ENCODE data around the gene LIPC. TPM values are rescaled to one million over a fixed set of nuclear protein-coding genes. Genes with fewer than 3 reads are reported as not detected.

Gene LIPC
- total RNA-seq, 1 donor from 2014 or later: not detected

GRCh38 chr15:58479941-58480340, 48.1 kb downstream of the LIPC start:
- H3K9me3 Mint-ChIP-seq (ENCODE audit: unreplicated experiment): no peaks in the 10 kb centered on the region
- no peak for TF ChIP-seq CTCF (IDR thresholded peaks at IDR 0.05; ENCODE audit: unreplicated experiment)
- DNase-seq (ENCODE audit: low spot score): no peak
- H3K27ac Mint-ChIP-seq (ENCODE audit: unreplicated experiment): no peak overlapping the region
- H3K36me3 Mint-ChIP-seq (ENCODE audit: low read depth, unreplicated experiment): no peaks in the 10 kb centered on the region
- no peak overlapping the region for H3K4me3 Mint-ChIP-seq (ENCODE audit: unreplicated experiment)
- peaks cover 23% of the 10 kb centered on the region for H3K4me1 Mint-ChIP-seq (ENCODE audit: unreplicated experiment)
- peaks cover 4% of the 10 kb centered on the region for H3K27me3 Mint-ChIP-seq (ENCODE audit: unreplicated experiment)

GRCh38 chr15:58483376-58483775, 51.6 kb downstream of the LIPC start:
- TF ChIP-seq CTCF (IDR thresholded peaks at IDR 0.05; ENCODE audit: unreplicated experiment): no peak
- H3K4me1 Mint-ChIP-seq (ENCODE audit: unreplicated experiment): no peaks in the 10 kb centered on the region

DNA sequence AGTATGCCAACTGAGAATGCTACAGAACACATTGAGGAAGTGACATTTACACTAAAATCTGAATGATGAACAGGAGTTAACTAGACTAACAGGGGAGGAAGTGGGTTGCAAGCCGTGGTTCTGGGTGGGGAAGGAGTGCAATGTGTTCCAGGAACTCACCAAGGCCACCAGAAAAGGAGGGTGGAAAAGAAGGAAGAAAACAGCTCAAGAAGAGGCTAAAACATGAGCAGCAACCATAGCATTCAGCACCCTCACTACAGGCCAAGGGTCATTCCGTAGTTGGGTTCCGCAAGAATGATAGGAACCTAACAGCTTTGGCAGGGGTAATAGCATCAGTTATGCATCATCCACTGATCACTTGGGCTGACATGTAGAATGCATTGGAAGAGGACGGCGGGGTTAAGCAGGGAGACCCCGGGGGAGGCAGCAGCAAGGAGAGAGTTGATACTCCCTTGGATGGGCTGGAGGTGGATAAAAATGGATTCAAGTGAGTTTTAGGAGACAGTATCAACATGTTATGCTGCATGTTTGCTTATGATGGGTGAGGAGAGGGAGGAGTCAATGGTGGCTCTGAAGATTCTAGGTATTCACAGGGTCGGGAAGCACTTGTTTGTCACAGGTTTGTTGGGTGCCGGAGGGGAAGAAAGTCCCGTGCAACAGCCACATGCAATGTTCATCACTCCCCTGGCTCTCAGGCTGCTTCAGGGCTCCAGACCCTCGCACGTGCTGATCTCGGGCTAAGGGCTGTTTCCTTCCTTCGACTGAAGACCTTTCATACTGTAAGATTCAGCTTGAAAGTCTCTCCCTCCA, 53.2 kb downstream of the LIPC start:
- Mint-ChIP-seq H3K27me3 (ENCODE audit: unreplicated experiment) (peaks cover 11% of the 10 kb centered on the region), H3K9me3 (ENCODE audit: unreplicated experiment) (no peaks in the 10 kb centered on the region)
- TF ChIP-seq CTCF (IDR thresholded peaks at IDR 0.05; ENCODE audit: unreplicated experiment): no peak

More at GRCh38 chr15:58483376-58483775, 51.6 kb downstream of the LIPC start:
- H3K27ac Mint-ChIP-seq (ENCODE audit: unreplicated experiment): no peak overlapping the region
- no peaks in the 10 kb centered on the region for H3K36me3 Mint-ChIP-seq (ENCODE audit: low read depth, unreplicated experiment)
- peaks cover 9% of the 10 kb centered on the region for H3K27me3 Mint-ChIP-seq (ENCODE audit: unreplicated experiment)
- H3K9me3 Mint-ChIP-seq (ENCODE audit: unreplicated experiment): no peaks in the 10 kb centered on the region
- DNase-seq (ENCODE audit: low spot score): no peak
- H3K4me3 Mint-ChIP-seq (ENCODE audit: unreplicated experiment): no peak overlapping the region

GRCh38 chr15:58486062-58486461, 54.3 kb downstream of the LIPC start:
- H3K4me1 Mint-ChIP-seq (ENCODE audit: unreplicated experiment): no peaks in the 10 kb centered on the region
- H3K36me3 Mint-ChIP-seq (ENCODE audit: low read depth, unreplicated experiment): no peaks in the 10 kb centered on the region
- no peak overlapping the region for H3K4me3 Mint-ChIP-seq (ENCODE audit: unreplicated experiment)
- no peak for TF ChIP-seq CTCF (IDR thresholded peaks at IDR 0.05; ENCODE audit: unreplicated experiment)
- no peaks in the 10 kb centered on the region for H3K9me3 Mint-ChIP-seq (ENCODE audit: unreplicated experiment)
- no peak overlapping the region for H3K27ac Mint-ChIP-seq (ENCODE audit: unreplicated experiment)
- DNase-seq (ENCODE audit: low spot score): no peak
- peaks cover 11% of the 10 kb centered on the region for H3K27me3 Mint-ChIP-seq (ENCODE audit: unreplicated experiment)

More for the DNA sequence above, 53.2 kb downstream of the LIPC start:
- H3K4me3 Mint-ChIP-seq (ENCODE audit: unreplicated experiment): no peak overlapping the region
- DNase-seq (ENCODE audit: low spot score): no peak
- no peaks in the 10 kb centered on the region for H3K36me3 Mint-ChIP-seq (ENCODE audit: low read depth, unreplicated experiment)
- no peak overlapping the region for H3K27ac Mint-ChIP-seq (ENCODE audit: unreplicated experiment)
- no peaks in the 10 kb centered on the region for H3K4me1 Mint-ChIP-seq (ENCODE audit: unreplicated experiment)

- TF ChIP-seq CTCF (IDR thresholded peaks at IDR 0.05; ENCODE audit: unreplicated experiment): no peak
- Mint-ChIP-seq H3K27ac (ENCODE audit: unreplicated experiment) (no peak overlapping the region), H3K4me1 (ENCODE audit: unreplicated experiment) (no peaks in the 10 kb centered on the region), H3K27me3 (ENCODE audit: unreplicated experiment) (peaks cover 11% of the 10 kb centered on the region), H3K36me3 (ENCODE audit: low read depth, unreplicated experiment) (no peaks in the 10 kb centered on the region), H3K4me3 (ENCODE audit: unreplicated experiment) (no peak overlapping the region), H3K9me3 (ENCODE audit: unreplicated experiment) (no peaks in the 10 kb centered on the region)
- no peak for DNase-seq (ENCODE audit: low spot score)
Measured at GRCh38 chr15:58486564-58486963, 54.8 kb downstream of the LIPC start.

Measured in endothelial cell (in vitro differentiated cells).